Posterior vena cava (tissue), 2 donors: ENCODE results near the gene CDCP1. TPM values are rescaled to one million over a fixed set of nuclear protein-coding genes. Genes with fewer than 3 reads are reported as not detected.

Experiments used
- DNase-seq: peaks from one replicate; pipeline ENCODE4 v3.0.0-alpha.2; 2020; ENCODE audit warnings: low spot score
- intact Hi-C, 2 donors: fragments of 100-400 bp; cut with DNase I; formaldehyde crosslinking; loops; one replicate each; pipeline versions ENCODE4 v1.14.1 to v1.14.2; 2022 to 2023
- total RNA-seq, 2 donors: library from RNA; stranded (reverse); fragmentation: NEBNext Ultra II Directional; extraction: Animal tissue kit (Norgen Biotek cat#: 25700); gene quantifications; one replicate each; pipeline ENCODE4 v1.2.1, GENCODE V29; 2021
- donor health status: DM: yes; HTN: yes; CAD: no.
- donor health status: DM: yes; HTN: yes; CAD: no.

The CDCP1 gene
- total RNA-seq, 2 donors from 2014 or later, result 3.9 to 4.8 TPM

DNA sequence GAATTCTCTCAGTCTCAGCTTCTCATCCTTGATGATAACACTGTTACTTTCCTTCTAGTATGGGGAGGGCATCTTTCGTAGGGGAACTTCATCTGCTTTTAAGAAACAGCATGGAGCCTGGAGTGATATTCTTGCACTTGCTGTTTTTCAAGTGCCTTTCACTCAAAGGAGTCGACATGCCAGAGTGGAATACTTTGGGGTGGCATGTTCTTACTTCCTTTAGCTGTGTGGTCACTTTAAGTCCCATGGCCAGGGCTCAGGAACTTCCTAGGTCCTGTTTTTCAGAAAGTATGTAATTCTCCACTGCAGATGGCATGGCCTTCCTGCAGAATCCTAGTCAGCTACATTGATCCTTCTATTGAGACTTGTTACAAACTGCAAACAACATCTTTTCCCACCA is 28.1 kb upstream of the CDCP1 start:
- DNase-seq, result no peak
- intact Hi-C loops, result no loop called here

DNA sequence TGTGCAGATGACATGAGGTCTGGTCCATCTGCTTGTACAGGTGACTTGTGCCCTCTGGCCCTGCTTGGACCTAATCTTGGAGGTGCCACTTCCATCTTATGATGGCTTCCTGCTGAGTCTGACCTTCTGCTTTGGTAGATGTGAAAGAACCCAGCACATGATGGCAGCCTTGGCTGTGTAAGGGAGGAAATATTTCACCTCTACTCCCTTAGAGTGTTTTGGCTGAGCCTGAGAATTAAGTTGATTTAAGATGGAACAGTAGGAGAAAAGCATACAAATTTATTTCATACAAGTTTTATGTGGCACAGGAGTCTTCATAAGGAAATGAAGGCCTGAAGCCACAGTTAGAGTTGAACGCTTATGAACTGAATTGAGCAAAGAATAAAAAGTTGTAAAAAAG is 27.6 kb upstream of the CDCP1 start:
- DNase-seq, result no peak
- intact Hi-C loops, result no loop called here

- DNase-seq, result no peak
- intact Hi-C loops, result no loop called here
These were observed 25.1 kb upstream of the CDCP1 start for GRCh38 chr3:45171283-45171682.

- intact Hi-C loops, result no loop called here
- DNase-seq, result no peak
These were observed 23.9 kb upstream of the CDCP1 start for GRCh38 chr3:45170096-45170495.

DNA sequence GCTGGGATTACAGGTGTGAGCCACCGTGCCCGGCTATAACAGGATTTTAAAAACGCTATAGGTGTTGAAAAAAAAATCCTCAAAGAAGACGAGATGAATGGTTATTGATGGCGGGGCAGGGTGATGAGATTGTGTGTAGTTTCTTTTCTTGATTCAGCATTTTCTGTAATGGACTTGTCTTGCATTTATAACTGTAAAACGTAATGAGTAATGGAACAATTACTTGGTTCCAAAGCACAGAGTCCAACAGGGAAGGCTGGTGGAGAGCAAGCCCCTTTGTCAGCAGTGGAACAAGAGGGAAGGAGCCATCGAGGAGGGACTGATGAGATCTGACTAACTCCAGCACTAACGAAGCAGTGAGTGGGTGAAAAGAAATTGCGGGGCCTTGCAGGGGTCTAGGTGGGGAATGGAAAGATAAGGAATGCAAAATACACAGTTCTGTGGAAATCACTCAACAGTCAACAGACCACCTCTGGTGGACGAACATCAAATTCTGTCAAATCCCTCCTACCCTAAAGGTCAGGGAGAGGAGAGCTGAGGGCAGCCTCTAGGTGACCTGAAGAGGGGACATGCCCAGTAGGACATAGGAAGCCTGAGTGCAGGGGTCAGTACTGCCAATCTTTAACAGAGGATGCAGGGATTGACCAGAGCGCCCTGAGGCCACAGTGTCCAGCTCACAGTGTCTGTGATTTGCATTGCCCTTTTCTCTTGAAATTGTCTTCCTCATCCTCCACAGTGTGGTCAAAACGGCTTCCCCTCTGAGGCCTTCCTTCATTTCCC is 23.1 kb upstream of the CDCP1 start:
- intact Hi-C loops, result no loop called here
- DNase-seq, result no peak

DNA sequence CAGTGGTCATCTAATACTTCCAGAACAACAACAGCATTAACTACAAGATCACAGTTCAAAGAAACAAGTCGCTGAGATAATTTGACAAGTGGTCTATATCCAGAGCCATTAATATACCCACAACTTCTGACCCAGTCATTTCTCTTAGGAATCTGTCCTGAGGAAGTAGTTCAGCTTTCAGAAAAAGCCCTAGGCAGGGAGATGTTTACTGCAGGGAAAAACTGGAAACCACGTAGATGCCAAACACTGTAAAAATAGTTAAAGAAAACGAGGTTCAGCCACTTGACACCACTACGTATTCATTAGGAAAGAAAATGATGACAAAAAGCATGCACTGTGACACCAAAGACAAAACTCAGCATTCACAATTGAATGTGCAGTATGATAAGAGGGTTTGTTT is 22.3 kb upstream of the CDCP1 start:
- intact Hi-C loops, result no loop called here
- DNase-seq, result no peak

DNA sequence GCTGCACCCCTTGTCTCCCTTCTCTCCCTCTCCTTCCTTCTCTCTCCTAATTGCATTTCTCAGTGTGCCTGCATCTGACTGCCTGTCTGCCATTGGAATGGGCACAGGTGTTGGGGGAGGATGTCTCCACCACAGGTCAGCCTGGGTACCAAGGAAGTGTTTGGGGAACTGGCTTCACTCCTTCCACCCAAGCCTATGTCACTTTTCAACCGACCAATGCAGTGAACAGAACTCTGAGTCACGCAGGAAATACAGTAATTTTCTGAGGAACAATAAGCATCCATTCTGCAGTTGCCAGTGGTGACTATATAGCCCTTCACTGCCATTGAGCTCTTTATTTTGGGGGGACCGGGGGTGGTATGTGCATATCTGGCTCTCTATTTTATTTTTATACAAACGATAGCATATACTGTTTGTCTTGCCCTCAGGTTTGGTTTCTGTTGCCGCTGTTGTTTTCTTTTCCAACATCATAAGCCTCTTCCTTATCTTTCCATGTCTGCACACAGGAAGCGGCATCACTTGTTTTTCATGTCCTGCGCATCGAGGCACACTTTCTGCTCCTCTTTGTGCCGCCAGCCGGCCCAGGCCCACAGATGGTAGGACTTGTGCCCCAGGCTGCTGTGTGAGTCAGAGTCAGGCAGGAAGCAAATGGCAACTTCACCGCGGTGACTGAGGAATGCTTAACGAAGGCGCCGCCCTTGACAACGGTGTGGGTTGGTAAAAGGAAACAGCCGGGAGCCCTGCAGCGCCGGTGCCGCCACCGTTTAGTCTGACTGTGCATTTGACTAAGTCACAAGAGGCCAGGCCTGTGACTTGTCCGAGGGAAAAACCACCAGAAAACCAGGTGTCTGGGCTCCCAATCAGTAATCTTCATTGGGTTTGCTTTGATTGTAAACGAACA is 21.1 kb upstream of the CDCP1 start:
- intact Hi-C loops, result no loop called here
- DNase-seq, result peak; percentile 93

DNA sequence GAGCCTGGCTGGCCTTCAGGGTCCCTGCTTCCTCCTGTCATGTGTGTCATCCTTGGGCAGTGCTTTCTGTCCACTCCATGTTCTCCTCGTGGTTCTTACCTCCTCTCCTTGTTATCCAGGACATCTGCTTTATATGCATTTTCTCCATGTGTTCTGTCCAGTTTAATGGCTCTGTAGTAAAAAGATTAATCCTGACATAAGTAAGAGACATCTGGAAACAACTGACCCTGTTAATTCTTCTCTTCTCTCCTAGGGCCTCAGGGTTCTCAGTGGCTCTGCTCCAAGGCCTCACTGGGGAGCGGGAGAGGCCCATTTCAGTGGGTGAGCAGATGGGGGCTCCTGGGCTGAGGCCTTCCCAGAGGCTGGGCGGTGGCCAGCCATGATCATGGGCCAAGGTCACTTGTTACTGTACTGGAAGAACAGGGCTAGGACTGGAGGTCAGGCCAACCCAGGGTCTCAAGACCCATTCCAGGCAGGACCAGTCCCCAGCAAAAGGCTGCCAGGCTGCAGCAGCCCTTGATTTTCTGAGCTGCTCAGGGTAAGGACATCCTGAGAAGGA is 20.2 kb upstream of the CDCP1 start:
- intact Hi-C loops, result no loop called here
- no peak for DNase-seq

GRCh38 chr3:45165497-45166283 is 19.5 kb upstream of the CDCP1 start:
- no peak for DNase-seq
- intact Hi-C loops, result no loop called here

DNA sequence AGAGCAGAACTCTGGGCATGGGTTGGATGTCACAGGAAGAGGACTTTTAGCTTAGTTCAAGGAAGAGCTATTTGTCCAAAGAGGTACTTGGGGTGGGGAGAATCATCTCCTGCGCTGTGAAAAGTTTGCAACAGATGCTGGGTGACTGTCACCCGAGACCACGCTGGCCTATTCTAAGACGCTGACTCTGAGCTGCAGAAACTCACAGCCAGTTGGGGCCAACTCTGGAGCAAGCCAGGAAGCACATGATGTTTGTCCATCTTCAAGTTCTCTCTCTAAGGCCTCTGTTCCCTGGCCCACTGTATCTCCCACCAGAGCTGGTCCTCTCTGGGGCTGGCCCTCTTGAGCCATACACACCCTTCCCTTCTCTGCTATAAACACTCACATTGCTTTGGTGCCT is 17.9 kb upstream of the CDCP1 start:
- intact Hi-C loops, result no loop called here
- DNase-seq, result no peak

GRCh38 chr3:45163481-45163880 is 17.3 kb upstream of the CDCP1 start:
- no peak for DNase-seq
- intact Hi-C loops, result no loop called here

GRCh38 chr3:45154641-45155147 is 8.5 kb upstream of the CDCP1 start:
- intact Hi-C loops, result no loop called here
- no peak for DNase-seq

DNA sequence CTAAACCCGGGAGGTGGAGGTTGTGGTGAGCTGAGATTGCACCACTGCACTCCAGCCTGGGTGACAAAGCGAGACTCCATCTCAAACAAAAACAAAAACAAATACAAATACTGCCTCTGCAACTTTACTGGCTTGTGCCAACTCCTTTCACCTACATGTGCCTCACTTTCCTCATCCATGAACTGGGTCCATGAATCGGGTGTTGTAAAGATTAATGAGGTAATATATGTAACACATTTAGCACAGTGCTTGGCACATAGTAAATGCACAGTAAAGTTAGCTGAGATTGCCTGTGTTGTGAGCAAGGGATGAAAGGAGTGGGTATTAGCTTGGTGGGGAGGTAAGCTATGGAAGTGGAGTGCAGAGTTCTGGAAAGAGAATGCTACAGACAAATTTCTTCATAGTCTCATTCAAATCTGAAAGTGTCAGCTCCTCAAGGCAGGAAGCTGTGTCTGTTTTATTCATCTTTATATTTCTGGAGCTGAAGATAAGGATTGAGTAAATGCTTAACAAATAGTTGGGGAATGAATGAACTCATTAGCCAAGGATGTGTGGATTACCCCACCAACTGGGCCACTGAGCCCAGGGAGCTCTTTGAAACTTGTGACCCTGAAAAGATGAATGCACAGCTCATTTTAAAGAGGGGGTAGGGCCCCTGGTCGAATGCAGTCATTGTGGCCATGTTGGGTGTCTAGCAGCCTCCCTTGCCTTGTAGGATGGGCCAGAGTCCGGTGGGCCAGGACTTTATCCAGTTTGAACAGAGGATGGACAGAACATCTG is 7.7 kb upstream of the CDCP1 start:
- intact Hi-C loops, result no loop called here

DNA sequence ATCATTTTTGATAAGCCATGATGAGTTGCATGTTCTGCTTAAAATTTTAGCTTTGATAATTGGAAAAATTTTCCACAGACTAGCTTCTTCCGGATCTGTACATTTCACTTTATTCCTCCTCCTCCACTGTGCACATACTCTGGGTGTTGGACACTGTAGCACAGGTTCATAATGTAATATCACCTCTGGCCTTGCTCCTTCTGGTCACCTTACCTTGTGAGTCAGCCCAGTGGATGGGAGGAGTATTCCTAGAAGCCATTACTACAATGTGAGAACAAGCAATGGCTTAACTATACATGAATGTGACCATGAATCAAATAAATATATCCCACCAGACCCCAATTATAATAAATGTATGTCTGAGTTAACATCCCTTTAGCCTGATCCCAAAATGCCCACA is 6.1 kb upstream of the CDCP1 start:
- intact Hi-C loops, result no loop called here
- no peak for DNase-seq

More for the DNA sequence above, 7.7 kb upstream of the CDCP1 start:
- DNase-seq, result no peak

GRCh38 chr3:45151100-45151499 is 4.9 kb upstream of the CDCP1 start:
- intact Hi-C loops, result no loop called here
- DNase-seq, result no peak

DNA sequence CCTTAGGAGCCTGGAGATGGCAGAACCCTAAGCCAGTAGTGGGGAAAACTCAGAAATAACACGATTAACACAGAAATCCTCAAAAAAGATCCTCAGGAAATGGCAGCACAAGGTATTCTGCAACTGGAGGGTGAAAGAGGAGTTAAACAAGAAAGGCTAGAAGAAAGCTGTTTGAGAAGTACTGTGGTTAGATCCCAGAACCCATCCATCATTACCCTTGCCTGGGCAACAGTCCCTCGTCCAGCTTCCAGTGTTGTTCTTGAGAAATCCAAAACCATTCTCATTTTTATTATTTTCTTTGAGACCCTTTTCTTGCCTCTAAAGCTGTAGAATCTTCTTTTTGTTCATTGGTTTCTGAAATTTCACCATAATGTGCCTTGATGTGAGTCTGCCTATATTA is 2.7 kb upstream of the CDCP1 start:
- DNase-seq, result no peak
- intact Hi-C loops, result no loop called here

DNA sequence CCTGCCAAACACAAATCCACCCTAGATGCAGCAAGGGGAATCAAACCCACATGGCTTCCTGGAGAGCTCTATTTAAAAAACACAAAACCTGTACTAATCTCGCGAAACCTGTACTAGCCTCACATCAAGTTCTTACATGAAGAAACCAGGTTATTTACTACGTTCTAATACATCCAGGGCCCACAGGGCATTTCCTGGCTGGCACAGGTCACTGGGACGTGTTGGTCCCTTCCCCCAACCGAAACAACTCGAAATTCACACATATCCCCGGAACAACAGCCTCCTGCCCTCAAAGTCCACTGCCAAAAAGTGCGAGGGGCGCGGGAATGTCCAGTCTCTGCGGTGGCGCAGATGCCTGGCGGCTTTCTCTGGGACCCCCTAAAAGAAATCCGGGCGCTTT is 955 bp downstream of the CDCP1 start:
- intact Hi-C loops, result no loop called here
- DNase-seq, result no peak
